Left hindlimb (tissue), 1 donor: ENCODE results near the gene KIAA1958.
"Not testable (repeated sequence)": the region's sequence is repeated elsewhere in the genome, so short reads cannot be mapped to it uniquely, and the experiment has no call there.

ENCODE experiments used
- DNase-seq: peaks from one replicate; pipeline ENCODE4 v3.0.0-alpha.2; 2018

Gene KIAA1958

GRCh38 chr9:112617371-112617770 is 130.7 kb downstream of the KIAA1958 start:
- no peak for DNase-seq

- no peak for DNase-seq
These were observed 131.9 kb downstream of the KIAA1958 start for GRCh38 chr9:112618385-112619009.

- no peak for DNase-seq
These were observed 133.8 kb downstream of the KIAA1958 start for GRCh38 chr9:112620388-112620787.

- DNase-seq, result no peak
These were observed 134.5 kb downstream of the KIAA1958 start for GRCh38 chr9:112621018-112621655.

- no peak for DNase-seq
These were observed 136.6 kb downstream of the KIAA1958 start for GRCh38 chr9:112623198-112623597.

GRCh38 chr9:112624711-112625707 is 138.4 kb downstream of the KIAA1958 start:
- DNase-seq, result no peak

GRCh38 chr9:112629671-112630485 is 143.3 kb downstream of the KIAA1958 start:
- no peak for DNase-seq

GRCh38 chr9:112631313-112632070 is 144.9 kb downstream of the KIAA1958 start:
- no peak for DNase-seq

GRCh38 chr9:112640311-112640710 is 153.7 kb downstream of the KIAA1958 start:
- DNase-seq, result no peak

- no peak for DNase-seq
These were observed 155.5 kb downstream of the KIAA1958 start for GRCh38 chr9:112642126-112642525.

GRCh38 chr9:112647596-112647995 is 161.0 kb downstream of the KIAA1958 start:
- DNase-seq, result no peak

GRCh38 chr9:112648624-112649023 is 162.0 kb downstream of the KIAA1958 start:
- DNase-seq, result no peak

GRCh38 chr9:112654282-112654681 is 167.7 kb downstream of the KIAA1958 start:
- DNase-seq, result no peak

- no peak for DNase-seq
These were observed 169.0 kb downstream of the KIAA1958 start for GRCh38 chr9:112655668-112656067.

GRCh38 chr9:112659906-112660305 is 173.3 kb downstream of the KIAA1958 start:
- no peak for DNase-seq

- DNase-seq, result no peak
These were observed 177.1 kb downstream of the KIAA1958 start for GRCh38 chr9:112663681-112664080.

GRCh38 chr9:112664531-112664930 is 177.9 kb downstream of the KIAA1958 start:
- DNase-seq, result no peak

- no peak for DNase-seq
These were observed 178.7 kb downstream of the KIAA1958 start for GRCh38 chr9:112665347-112665746.

GRCh38 chr9:112669326-112669725 is 182.7 kb downstream of the KIAA1958 start:
- no peak for DNase-seq

- DNase-seq, result no peak
These were observed 184.5 kb downstream of the KIAA1958 start for GRCh38 chr9:112670991-112671625.

- DNase-seq, result not testable (repeated sequence)
These were observed 186.6 kb downstream of the KIAA1958 start for GRCh38 chr9:112673221-112673620.
